ENCODE results near the gene RND2.

GRCh38 chr17:43034894-43035293, 9.9 kb downstream of the RND2 start:
- TF ChIP-seq, protein P1, sequence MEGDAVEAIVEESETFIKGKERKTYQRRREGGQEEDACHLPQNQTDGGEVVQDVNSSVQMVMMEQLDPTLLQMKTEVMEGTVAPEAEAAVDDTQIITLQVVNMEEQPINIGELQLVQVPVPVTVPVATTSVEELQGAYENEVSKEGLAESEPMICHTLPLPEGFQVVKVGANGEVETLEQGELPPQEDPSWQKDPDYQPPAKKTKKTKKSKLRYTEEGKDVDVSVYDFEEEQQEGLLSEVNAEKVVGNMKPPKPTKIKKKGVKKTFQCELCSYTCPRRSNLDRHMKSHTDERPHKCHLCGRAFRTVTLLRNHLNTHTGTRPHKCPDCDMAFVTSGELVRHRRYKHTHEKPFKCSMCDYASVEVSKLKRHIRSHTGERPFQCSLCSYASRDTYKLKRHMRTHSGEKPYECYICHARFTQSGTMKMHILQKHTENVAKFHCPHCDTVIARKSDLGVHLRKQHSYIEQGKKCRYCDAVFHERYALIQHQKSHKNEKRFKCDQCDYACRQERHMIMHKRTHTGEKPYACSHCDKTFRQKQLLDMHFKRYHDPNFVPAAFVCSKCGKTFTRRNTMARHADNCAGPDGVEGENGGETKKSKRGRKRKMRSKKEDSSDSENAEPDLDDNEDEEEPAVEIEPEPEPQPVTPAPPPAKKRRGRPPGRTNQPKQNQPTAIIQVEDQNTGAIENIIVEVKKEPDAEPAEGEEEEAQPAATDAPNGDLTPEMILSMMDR (conservative IDR thresholded peaks at IDR 0.05; ENCODE audit: low read length) = no peak
- TF ChIP-seq EZH2phosphoT487 (IDR thresholded peaks at IDR 0.05; ENCODE audit: borderline replicate concordance, low read depth, low read length) = no peak
